K562 (cell line): ENCODE results near the gene CALML3. TPM values are rescaled to one million over a fixed set of nuclear protein-coding genes. Genes with fewer than 3 reads are reported as not detected.

ENCODE experiments used
- ATAC-seq: fragments of 200-7000 bp; cut with Tn5 transposase; 3 replicates; pipeline ENCODE4 v1.9.1; 2020; ENCODE audit warnings: moderate library complexity
- BruUV-seq: library from RNA; stranded (reverse); fragments of 400-500 nt; replicated peaks from 2 replicates; lab custom pipeline; 2021; lab: Mats Ljungman, UMichigan
- CTCF ChIA-PET: fragments of 300-600 bp; formaldehyde crosslinking; extraction: SDS; loops from one replicate; lab custom pipeline; 2021; ENCODE audit warnings: low intra/inter-chr PET ratio; lab: Yijun Ruan, JAX
- POLR2A ChIA-PET: fragments of 300-600, 350-650 bp; sonication (Branson Sonifier 250); formaldehyde crosslinking; extraction: SDS; loops from one replicate; lab custom pipeline; 2021; ENCODE audit warnings: antibody characterized with exemption, inconsistent platforms; lab: Yijun Ruan, JAX
- DNase-seq, 4 experiments: peaks; one replicate each; pipeline versions ENCODE4 v3.0.0 to v3.0.0-alpha.2; 2011 to 2018; ENCODE audit warnings: low spot score in 3 of 4, mixed read lengths in 3 of 4; ENCODE audit errors: extremely low read depth in 1 of 4
- FAIRE-seq: peaks from 2 replicates; lab custom pipeline; 2011; peaks lifted over from hg19 to GRCh38; lab: Jason Lieb, UNC
- H2AFZ ChIP-seq: 2 replicates; pipeline ENCODE4 v1.6.0; 2011; ENCODE audit warnings: low read depth, low read length, control low read depth, inconsistent platforms
- H3K27ac ChIP-seq: fragments of 200-600 bp; 3 replicates; pipeline ENCODE4 v1.8.0; 2011; ENCODE audit warnings: low read depth, mild to moderate bottlenecking, control low read depth, inconsistent platforms, low read length, moderate library complexity, mixed read lengths; ENCODE audit errors: extremely low read depth
- H3K27me3 ChIP-seq, 2 experiments: fragments of 300-600 bp in 1 of 2; 2 replicates in 1 of 2; 3 replicates in 1 of 2; pipeline versions ENCODE4 v1.6.0 to v1.8.0; 2011; ENCODE audit warnings: inconsistent platforms in 2 of 2, low read length in 2 of 2, mild to moderate bottlenecking in 1 of 2, mixed read lengths in 1 of 2, moderate library complexity in 1 of 2; ENCODE audit not compliant: control insufficient read depth in 2 of 2, insufficient read depth in 2 of 2
- H3K36me3 ChIP-seq: fragments of 300-600 bp; 3 replicates; pipeline ENCODE4 v1.8.0; 2011; ENCODE audit warnings: mild to moderate bottlenecking, low read length, inconsistent platforms; ENCODE audit not compliant: control insufficient read depth, insufficient read depth
- H3K4me1 ChIP-seq, 2 experiments: fragments of 200-600 bp in 1 of 2; replicated peaks in 1 of 2; 2 replicates in 1 of 2; 3 replicates in 1 of 2; pipeline versions ENCODE4 v1.5.1 to v1.8.0; 2011; ENCODE audit warnings: inconsistent platforms in 2 of 2, low read length in 2 of 2, mild to moderate bottlenecking in 1 of 2, mixed read lengths in 1 of 2, moderate library complexity in 1 of 2; ENCODE audit not compliant: control insufficient read depth in 2 of 2, insufficient read depth in 2 of 2
- H3K4me2 ChIP-seq: 2 replicates; pipeline ENCODE4 v1.6.1; 2011; ENCODE audit warnings: low read length, control low read depth, inconsistent platforms, mixed read lengths; ENCODE audit not compliant: insufficient read depth
- H3K4me3 ChIP-seq: fragments of 200-600 bp; sonication (generic), shearing (Covaris generic); 2 replicates; pipeline ENCODE4 v1.5.1; 2016; ENCODE audit warnings: control low read depth, inconsistent platforms
- H3K79me2 ChIP-seq: fragments of 200-600 bp; 3 replicates; pipeline ENCODE4 v1.8.0; 2011; ENCODE audit warnings: low read length, inconsistent platforms; ENCODE audit not compliant: control insufficient read depth, insufficient read depth
- H3K9ac ChIP-seq, 2 experiments: 2 replicates each; pipeline versions ENCODE4 v1.6.0 to v1.6.1; 2011; ENCODE audit warnings: low read depth in 2 of 2, low read length in 2 of 2, control low read depth in 1 of 2, inconsistent platforms in 1 of 2, mild to moderate bottlenecking in 1 of 2, mixed read lengths in 1 of 2; ENCODE audit not compliant: insufficient read depth in 1 of 2
- H3K9me1 ChIP-seq: one replicate; pipeline ENCODE4 v1.6.0; 2011; ENCODE audit warnings: inconsistent platforms, mild to moderate bottlenecking, low read length, moderate library complexity; ENCODE audit not compliant: control insufficient read depth, insufficient read depth
- H3K9me3 ChIP-seq: replicated peaks from 2 replicates; pipeline ENCODE4 v1.5.1; 2011; ENCODE audit warnings: low read depth, low read length, inconsistent platforms; ENCODE audit not compliant: control insufficient read depth, insufficient read depth
- H4K20me1 ChIP-seq: replicated peaks from 2 replicates; pipeline ENCODE4 v1.6.1; 2011; ENCODE audit warnings: low read length, inconsistent platforms, mixed read lengths; ENCODE audit not compliant: control insufficient read depth, insufficient read depth
- DDX20 ChIP-seq: fragments of 450-650 bp; IDR thresholded peaks from 2 replicates; pipeline ENCODE4 v1.6.1; 2016; ENCODE audit warnings: missing genetic modification characterization, low read depth, mild to moderate bottlenecking, missing compliant biosample characterization, moderate library complexity
- SRF ChIP-seq, 2 experiments: fragments of 250-450, 450-650 bp in 1 of 2; sonication (Bioruptor Pico) in 1 of 2; sonication (generic) in 1 of 2; formaldehyde crosslinking; IDR thresholded peaks; 2 replicates each; pipeline versions ENCODE4 v1.5.0 to v1.5.1; 2020 to 2022; ENCODE audit warnings: mild to moderate bottlenecking in 1 of 2, missing genetic modification reagents in 1 of 2
- TAL1 ChIP-seq: fragments of 450-650 bp; IDR thresholded peaks from 2 replicates; pipeline ENCODE4 v1.6.1; 2016; ENCODE audit warnings: mild to moderate bottlenecking
- THRAP3 ChIP-seq: fragments of 450-650 bp; IDR thresholded peaks from 2 replicates; pipeline ENCODE4 v1.6.1; 2016; ENCODE audit warnings: mild to moderate bottlenecking, inconsistent platforms, borderline replicate concordance
- TRIM28 ChIP-seq: fragments of 450-650 bp; IDR thresholded peaks from 2 replicates; pipeline ENCODE4 v1.6.1; 2017
- U2AF1 ChIP-seq: fragments of 200-400 bp; formaldehyde crosslinking; optimal IDR thresholded peaks from 2 replicates; pipeline ENCODE3; 2017; ENCODE audit warnings: mild to moderate bottlenecking, low read depth, low read length, moderate library complexity
- XRCC3 ChIP-seq: fragments of 450-650 bp; IDR thresholded peaks from 2 replicates; pipeline ENCODE4 v1.6.1; 2017; ENCODE audit warnings: mild to moderate bottlenecking, moderate library complexity
- ZNF175 ChIP-seq: fragments of 200-800 bp; sonication (Bioruptor generic); IDR thresholded peaks from 2 replicates; pipeline ENCODE4 v1.6.1; 2016; ENCODE audit warnings: low read depth, mild to moderate bottlenecking, missing genetic modification characterization, missing compliant biosample characterization
- ZNF232 ChIP-seq: sonication (generic); formaldehyde crosslinking; IDR thresholded peaks from 2 replicates; pipeline ENCODE4 v1.8.0; 2022; ENCODE audit warnings: mild to moderate bottlenecking, missing genetic modification reagents
- ZNF644 ChIP-seq: fragments of 200-800 bp; sonication (Bioruptor generic); IDR thresholded peaks from 2 replicates; pipeline ENCODE4 v1.6.1; 2016; ENCODE audit warnings: low read depth, missing genetic modification characterization, missing compliant biosample characterization
- WGBS: fragments of 100-300 bp; shearing (Covaris generic); methylation state at CpG from one replicate; pipeline ENCODE4 v1.1.6; 2016; ENCODE audit warnings: low coverage, mixed read lengths; ENCODE audit not compliant: insufficient coverage; ENCODE audit errors: missing lambda C conversion rate; 5-methylcytosine and 5-hydroxymethylcytosine counted together
- in situ Hi-C: fragments of 300-500 bp; cut with MboI; formaldehyde crosslinking; loops from 4 replicates; pipeline ENCODE4 v1.15.0; 2018; ENCODE audit warnings: inconsistent platforms, mixed read lengths
- intact Hi-C: fragments of 100-400 bp; cut with micrococcal nuclease; formaldehyde crosslinking; loops from 2 replicates; pipeline ENCODE4 v1.14.2; 2022
- polyA plus RNA-seq, 8 experiments: library from polyadenylated mRNA; depleted of rRNA in 4 of 8; stranded (reverse) in 5 of 8; unstranded in 3 of 8; fragments of >200 nt; fragmentation: Nextera tagmentation in 2 of 8; fragmentation: Illumina TruSeq in 1 of 8; extraction: Ambion mirVana in 2 of 8; extraction: Trizol in 1 of 8; gene quantifications; 2 replicates each; pipeline versions ENCODE4 v1.2.1 to v1.2.3, GENCODE V29; 2011 to 2014; ENCODE audit warnings: inconsistent platforms in 1 of 8, missing spikeins in 1 of 8
- total RNA-seq, 7 experiments: library from RNA; depleted of rRNA in 6 of 7; stranded (reverse); fragments of >200 nt in 6 of 7; fragmentation: Illumina TruSeq in 2 of 7; extraction: Trizol in 2 of 7; gene quantifications; 2 replicates each; pipeline versions ENCODE4 v1.2.1 to v1.2.3, GENCODE V29; 2011 to 2021; ENCODE audit warnings: low replicate concordance in 1 of 7
- TF ChIP-seq, protein P1 (sequence below): fragments of 450-650 bp; formaldehyde crosslinking; IDR thresholded peaks from 2 replicates; pipeline ENCODE4 v1.4.0; 2020; ENCODE audit warnings: mild to moderate bottlenecking, mixed read lengths
- TF ChIP-seq, protein P2 (sequence below): sonication (generic); formaldehyde crosslinking; IDR thresholded peaks from 2 replicates; pipeline ENCODE4 v1.8.0; 2023; ENCODE audit warnings: missing genetic modification reagents, mild to moderate bottlenecking, borderline replicate concordance
- TF ChIP-seq, protein P3 (sequence below): fragments of 250-450 bp; sonication (Bioruptor Pico); IDR thresholded peaks from 2 replicates; pipeline ENCODE4 v1.8.0; 2022; ENCODE audit warnings: moderate library complexity, mild to moderate bottlenecking, inconsistent platforms
- TF ChIP-seq, protein P4 (sequence below): fragments of 250-450 bp; sonication (Bioruptor Pico); IDR thresholded peaks from 2 replicates; pipeline ENCODE4 v1.8.0; 2021; ENCODE audit warnings: moderate library complexity, mild to moderate bottlenecking, inconsistent platforms

CALML3 gene
- total and polyA plus RNA-seq, 9 of the 15 experiments (the other 6 are each of a cell fraction or from before 2014, with no cell fraction given) = not detected

DNA sequence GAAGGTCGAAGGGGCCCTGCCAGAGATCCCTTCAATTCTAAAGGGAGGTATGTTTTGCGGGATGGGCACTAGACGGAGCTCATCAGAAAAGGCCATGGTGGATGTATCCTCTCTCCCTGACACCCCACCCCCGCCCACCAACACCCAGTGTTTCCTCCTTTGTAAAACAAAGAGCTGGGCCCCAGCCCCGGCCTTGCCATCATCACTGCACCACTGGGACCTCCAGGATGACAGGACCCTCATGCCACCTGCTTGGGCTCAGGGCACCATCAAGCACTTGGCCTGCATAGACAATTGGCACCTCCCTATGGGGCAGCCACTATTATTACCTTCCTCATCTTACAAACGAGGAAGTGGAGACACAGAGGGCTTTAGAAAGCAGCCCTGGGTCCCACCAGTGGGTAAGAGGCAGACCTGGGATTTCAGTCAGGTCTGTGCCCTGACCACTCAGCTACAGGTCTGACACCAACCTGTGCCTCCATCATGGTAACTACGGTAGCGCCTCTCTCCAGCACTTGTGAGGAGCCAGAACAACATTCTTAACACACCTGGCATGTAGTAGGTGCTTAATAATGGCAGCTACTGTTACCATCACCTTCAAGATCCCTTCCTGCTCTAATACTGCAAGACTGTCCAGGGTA is 2.0 kb downstream of the CALML3 start:
- no peak overlapping the region for H3K4me3 ChIP-seq
- peaks cover 5 to 32% of the 10 kb centered on the region in 2 experiments; a peak in 4 of 5 replicates for H3K4me1 ChIP-seq
- no peak overlapping the region for H3K27ac ChIP-seq
- FAIRE-seq (no peak), ATAC-seq (no peak), DNase-seq (no peak)
- no peaks in the 10 kb centered on the region for H3K27me3 ChIP-seq
- H2AFZ ChIP-seq = no peak overlapping the region
- no peak overlapping the region for H3K9ac ChIP-seq
- TF ChIP-seq ZNF644 (tag) (no peak), XRCC3 (no peak), DDX20 (no peak), SRF (CRISPR knock-in tag; IDR thresholded peaks at IDR 0.05) (no peak), THRAP3 (no peak), TRIM28 (no peak), ZNF175 (no peak), TAL1 (no peak), ZNF232 (CRISPR knock-in tag) (no peak), U2AF1 (no peak)
- TF ChIP-seq, protein P1, sequence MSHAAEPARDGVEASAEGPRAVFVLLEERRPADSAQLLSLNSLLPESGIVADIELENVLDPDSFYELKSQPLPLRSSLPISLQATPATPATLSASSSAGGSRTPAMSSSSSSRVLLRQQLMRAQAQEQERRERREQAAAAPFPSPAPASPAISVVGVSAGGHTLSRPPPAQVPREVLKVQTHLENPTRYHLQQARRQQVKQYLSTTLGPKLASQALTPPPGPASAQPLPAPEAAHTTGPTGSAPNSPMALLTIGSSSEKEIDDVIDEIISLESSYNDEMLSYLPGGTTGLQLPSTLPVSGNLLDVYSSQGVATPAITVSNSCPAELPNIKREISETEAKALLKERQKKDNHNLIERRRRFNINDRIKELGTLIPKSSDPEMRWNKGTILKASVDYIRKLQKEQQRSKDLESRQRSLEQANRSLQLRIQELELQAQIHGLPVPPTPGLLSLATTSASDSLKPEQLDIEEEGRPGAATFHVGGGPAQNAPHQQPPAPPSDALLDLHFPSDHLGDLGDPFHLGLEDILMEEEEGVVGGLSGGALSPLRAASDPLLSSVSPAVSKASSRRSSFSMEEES (CRISPR knock-in tag) = no peak
- TF ChIP-seq, protein P2, sequence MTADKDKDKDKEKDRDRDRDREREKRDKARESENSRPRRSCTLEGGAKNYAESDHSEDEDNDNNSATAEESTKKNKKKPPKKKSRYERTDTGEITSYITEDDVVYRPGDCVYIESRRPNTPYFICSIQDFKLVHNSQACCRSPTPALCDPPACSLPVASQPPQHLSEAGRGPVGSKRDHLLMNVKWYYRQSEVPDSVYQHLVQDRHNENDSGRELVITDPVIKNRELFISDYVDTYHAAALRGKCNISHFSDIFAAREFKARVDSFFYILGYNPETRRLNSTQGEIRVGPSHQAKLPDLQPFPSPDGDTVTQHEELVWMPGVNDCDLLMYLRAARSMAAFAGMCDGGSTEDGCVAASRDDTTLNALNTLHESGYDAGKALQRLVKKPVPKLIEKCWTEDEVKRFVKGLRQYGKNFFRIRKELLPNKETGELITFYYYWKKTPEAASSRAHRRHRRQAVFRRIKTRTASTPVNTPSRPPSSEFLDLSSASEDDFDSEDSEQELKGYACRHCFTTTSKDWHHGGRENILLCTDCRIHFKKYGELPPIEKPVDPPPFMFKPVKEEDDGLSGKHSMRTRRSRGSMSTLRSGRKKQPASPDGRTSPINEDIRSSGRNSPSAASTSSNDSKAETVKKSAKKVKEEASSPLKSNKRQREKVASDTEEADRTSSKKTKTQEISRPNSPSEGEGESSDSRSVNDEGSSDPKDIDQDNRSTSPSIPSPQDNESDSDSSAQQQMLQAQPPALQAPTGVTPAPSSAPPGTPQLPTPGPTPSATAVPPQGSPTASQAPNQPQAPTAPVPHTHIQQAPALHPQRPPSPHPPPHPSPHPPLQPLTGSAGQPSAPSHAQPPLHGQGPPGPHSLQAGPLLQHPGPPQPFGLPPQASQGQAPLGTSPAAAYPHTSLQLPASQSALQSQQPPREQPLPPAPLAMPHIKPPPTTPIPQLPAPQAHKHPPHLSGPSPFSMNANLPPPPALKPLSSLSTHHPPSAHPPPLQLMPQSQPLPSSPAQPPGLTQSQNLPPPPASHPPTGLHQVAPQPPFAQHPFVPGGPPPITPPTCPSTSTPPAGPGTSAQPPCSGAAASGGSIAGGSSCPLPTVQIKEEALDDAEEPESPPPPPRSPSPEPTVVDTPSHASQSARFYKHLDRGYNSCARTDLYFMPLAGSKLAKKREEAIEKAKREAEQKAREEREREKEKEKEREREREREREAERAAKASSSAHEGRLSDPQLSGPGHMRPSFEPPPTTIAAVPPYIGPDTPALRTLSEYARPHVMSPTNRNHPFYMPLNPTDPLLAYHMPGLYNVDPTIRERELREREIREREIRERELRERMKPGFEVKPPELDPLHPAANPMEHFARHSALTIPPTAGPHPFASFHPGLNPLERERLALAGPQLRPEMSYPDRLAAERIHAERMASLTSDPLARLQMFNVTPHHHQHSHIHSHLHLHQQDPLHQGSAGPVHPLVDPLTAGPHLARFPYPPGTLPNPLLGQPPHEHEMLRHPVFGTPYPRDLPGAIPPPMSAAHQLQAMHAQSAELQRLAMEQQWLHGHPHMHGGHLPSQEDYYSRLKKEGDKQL (CRISPR knock-in tag) = no peak
- TF ChIP-seq, protein P3, sequence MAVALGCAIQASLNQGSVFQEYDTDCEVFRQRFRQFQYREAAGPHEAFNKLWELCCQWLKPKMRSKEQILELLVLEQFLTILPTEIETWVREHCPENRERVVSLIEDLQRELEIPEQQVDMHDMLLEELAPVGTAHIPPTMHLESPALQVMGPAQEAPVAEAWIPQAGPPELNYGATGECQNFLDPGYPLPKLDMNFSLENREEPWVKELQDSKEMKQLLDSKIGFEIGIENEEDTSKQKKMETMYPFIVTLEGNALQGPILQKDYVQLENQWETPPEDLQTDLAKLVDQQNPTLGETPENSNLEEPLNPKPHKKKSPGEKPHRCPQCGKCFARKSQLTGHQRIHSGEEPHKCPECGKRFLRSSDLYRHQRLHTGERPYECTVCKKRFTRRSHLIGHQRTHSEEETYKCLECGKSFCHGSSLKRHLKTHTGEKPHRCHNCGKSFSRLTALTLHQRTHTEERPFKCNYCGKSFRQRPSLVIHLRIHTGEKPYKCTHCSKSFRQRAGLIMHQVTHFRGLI = no peak
- TF ChIP-seq, protein P4, sequence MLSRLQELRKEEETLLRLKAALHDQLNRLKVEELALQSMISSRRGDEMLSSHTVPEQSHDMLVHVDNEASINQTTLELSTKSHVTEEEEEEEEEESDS (CRISPR knock-in tag) = no peak
- H3K36me3 ChIP-seq = no peaks in the 10 kb centered on the region
- BruUV-seq = no TSS peak
- H3K9me1 ChIP-seq = no peaks in the 10 kb centered on the region
- WGBS = 51% methylated on average over 7 of the region's 8 CpGs
- intact Hi-C loops = no loop called here
- ChIA-PET CTCF (no interaction called here), POLR2A (interaction anchor here (1.0 kb wide), 1 partner anchor 21 kb away, joined by 4 read pairs; no protein-coding TSS in a partner anchor)
- in situ Hi-C loops = no loop called here
- H3K9me3 ChIP-seq = no peaks in the 10 kb centered on the region
- no peak overlapping the region for H3K4me2 ChIP-seq
- no peaks in the 10 kb centered on the region for H4K20me1 ChIP-seq
- no peaks in the 10 kb centered on the region for H3K79me2 ChIP-seq
